NCI-H2081 (cell line): ENCODE results near the gene WDR47.
"Not testable (repeated sequence)": the region's sequence is repeated elsewhere in the genome, so short reads cannot be mapped to it uniquely, and the experiment has no call there.

Experiments used
- DNase-seq, 2 experiments: peaks; one replicate each; lab custom pipeline; 2025; lab: John Stamatoyannopoulos, UW

Gene WDR47

DNA sequence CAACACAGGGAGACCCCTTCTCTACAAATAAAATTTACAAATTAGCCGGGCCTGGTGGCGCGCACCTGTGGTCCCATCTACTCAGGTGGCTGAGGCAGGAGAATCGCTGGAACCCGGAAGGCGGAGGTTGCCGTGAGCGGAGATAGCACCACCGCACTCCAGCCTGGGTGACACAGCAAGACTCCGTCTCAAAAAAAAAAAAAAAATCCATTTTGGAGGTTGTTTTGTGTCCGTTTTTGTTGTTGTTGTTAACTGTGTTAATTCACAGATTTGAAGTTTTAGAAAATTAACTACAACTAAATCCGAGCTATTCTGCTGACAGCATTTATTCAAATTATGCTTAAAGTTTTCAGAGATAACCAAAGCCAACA, 79.2 kb downstream of the WDR47 start:
- peak in 1 of 2 experiments; percentile 5 for DNase-seq

DNA sequence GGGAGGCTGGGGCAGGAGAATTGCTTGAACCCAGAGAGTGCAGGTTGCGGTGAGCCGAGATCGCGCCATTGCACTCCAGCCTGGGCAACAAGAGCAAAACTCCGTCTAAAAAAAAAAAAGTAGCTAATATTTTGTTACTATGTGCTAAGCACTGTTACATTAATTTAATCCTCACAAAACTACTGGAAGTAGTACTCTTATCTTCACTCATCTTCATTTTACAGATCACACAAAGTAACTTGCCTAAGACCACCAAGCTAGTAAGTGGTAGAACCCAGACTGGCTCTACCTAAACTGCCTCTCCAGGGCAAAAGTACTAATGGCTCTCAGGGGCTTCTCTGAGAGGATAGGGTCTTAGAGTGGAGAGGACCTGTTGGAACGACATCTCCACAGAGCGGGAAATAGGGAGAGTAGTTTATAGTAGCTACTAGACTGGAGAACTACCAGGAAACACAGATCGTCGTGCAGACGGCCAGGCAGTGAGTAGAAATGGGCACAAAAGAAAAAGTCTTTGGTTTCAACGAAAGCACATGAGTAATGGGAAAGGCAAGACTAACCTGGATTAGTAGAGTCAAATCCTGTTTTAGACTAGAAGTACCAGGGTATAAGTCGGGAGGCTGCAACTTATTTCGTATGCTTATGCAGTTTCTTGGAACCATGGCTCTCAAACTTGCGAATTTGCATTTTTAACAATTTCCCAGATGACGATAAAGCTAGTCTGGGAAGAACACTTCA, 80.0 kb downstream of the WDR47 start:
- peak in 1 of 2 experiments; percentile 1 for DNase-seq

DNA sequence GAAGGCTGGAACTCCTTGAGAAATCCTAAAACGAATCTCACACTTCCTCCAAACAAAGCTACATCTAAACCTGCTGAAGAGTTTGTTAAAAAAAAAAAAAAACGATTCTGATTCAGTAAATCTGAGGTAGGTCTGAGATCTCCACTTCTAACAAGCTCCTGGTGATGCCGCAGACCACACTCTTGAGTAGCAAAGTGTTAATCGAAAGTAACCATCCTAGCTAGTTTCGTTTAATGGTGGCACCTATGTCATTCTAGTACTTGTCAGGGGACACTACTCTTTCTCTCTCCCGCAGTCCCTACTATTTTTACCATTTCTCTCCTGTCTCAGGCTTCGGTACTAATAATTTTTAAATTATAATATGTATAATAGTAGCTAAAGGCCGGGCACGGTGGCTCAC, 80.7 kb downstream of the WDR47 start:
- DNase-seq: no peak

- DNase-seq: no peak
These were observed 81.2 kb downstream of the WDR47 start for GRCh38 chr1:108960719-108961118.

- DNase-seq: no peak
These were observed 84.0 kb downstream of the WDR47 start for GRCh38 chr1:108957888-108958287.

- no peak for DNase-seq
These were observed 86.0 kb downstream of the WDR47 start for GRCh38 chr1:108955881-108956280.

- DNase-seq: no peak
These were observed 86.8 kb downstream of the WDR47 start for GRCh38 chr1:108955111-108955510.

DNA sequence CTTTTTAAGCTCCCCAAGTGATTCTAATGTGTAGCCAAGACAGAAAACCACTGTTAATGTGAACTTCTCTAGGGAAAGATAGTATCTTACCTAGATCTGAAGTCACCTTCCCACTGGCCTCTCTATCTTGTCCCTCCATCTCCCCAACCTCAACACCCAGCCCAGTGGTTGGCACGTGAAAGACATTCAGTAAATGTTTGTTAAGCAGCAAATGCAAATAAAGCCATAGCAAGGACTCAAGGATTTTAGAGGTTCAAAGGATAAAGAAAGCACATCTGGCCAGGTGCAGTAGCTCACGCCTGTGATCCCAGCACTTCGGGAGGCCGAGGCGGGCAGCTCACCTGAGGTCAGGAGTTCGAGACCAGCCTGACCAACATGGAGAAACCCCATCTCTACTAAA, 88.5 kb downstream of the WDR47 start:
- no peak for DNase-seq

DNA sequence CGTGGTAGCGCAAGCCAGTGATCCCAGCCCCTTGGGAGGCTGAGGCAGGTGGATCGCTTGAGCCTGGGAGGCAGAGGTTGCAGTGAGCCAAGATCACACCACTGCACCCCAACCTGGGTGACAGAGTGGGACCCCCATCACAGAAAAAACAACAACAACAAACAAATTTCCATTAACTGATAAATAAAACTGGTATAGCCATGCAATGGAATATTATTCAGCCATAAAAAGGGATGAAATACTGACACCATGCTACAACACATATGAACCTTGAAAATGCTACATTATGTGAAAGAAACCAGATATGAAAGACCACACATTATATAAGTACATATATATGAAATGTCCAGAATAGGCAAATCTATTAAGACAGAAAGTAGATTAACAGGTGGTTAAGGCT, 90.7 kb downstream of the WDR47 start:
- no peak for DNase-seq

GRCh38 chr1:108949044-108949443, 92.9 kb downstream of the WDR47 start:
- no peak for DNase-seq

GRCh38 chr1:108947871-108948525, 93.9 kb downstream of the WDR47 start:
- DNase-seq: no peak

DNA sequence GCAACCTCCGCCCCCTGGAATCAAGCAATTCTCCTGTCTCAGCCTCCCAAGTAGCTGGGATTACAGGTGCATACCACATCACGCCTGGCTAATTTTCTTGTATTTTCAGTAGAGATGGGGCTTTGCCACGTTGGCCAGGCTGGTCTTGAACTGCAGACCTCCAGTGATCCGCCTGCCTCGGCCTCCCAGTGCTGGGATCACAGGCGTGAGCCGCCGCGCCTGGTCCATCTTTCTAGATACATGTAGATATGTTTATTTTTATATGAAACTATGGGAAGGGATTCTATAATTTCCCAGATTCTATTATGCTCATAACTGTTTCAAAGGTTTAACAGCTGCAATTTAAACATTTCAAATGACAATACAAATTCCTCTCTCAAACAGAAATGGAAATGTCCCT, 105.7 kb downstream of the WDR47 start:
- no peak for DNase-seq

- no peak for DNase-seq
These were observed 108.0 kb downstream of the WDR47 start for GRCh38 chr1:108933944-108934343.

GRCh38 chr1:108927565-108927964, 114.3 kb downstream of the WDR47 start:
- DNase-seq: not testable (repeated sequence)

DNA sequence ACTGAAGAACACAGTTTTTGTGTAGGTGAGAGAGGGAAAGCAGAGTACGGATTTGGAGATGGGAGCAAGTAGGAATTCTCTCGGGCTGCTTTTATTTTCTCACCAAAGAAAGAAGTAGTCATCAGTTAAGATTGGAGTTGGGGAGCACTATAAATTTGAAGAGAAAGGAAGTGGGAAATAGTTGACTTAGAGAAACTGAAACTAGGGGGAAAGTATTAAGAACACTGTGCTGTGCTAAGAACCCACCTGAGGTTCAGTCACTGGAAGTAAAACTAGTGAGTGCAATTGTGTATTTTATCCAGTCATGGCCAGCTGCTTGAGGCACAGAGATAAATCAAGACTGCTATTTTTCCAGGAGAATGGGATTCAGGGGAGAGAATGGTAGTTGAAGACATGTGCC, 116.0 kb downstream of the WDR47 start:
- no peak for DNase-seq
